Kidney (tissue), 14 donors: ENCODE measurements around the gene ARHGEF7. TPM values are rescaled to one million over a fixed set of nuclear protein-coding genes. Genes with fewer than 3 reads are reported as not detected.

Experiments
- DNase-seq, 5 donors: peaks; one replicate each; pipeline ENCODE4 v3.0.0-alpha.2; 2013 to 2020
- FAIRE-seq: peaks from 2 replicates; lab custom pipeline; 2012; peaks lifted over from hg19 to GRCh38; lab: Jason Lieb, UNC
- H3K27ac ChIP-seq, 2 donors: one replicate each; pipeline ENCODE4 v1.7.0; 2013; ENCODE audit warnings: low read depth in 2 of 2, low read length in 2 of 2, inconsistent platforms in 1 of 2
- H3K27me3 ChIP-seq: one replicate; pipeline ENCODE4 v1.7.1; 2013; ENCODE audit warnings: low read length, inconsistent platforms; ENCODE audit not compliant: control insufficient read depth, insufficient read depth
- H3K36me3 ChIP-seq, 3 donors: one replicate each; pipeline versions ENCODE4 v1.7.0 to v1.7.1; 2013; ENCODE audit warnings: low read length in 3 of 3, control low read depth in 1 of 3, inconsistent platforms in 1 of 3; ENCODE audit not compliant: insufficient read depth in 3 of 3, control insufficient read depth in 2 of 3
- H3K4me1 ChIP-seq, 3 donors: one replicate each; pipeline versions ENCODE4 v1.7.0 to v1.7.1; 2013; ENCODE audit warnings: low read length in 3 of 3, inconsistent platforms in 1 of 3, low read depth in 1 of 3; ENCODE audit not compliant: control insufficient read depth in 2 of 3, insufficient read depth in 2 of 3
- H3K4me3 ChIP-seq, 3 donors: one replicate each; pipeline versions ENCODE4 v1.7.0 to v1.8.1; 2013; ENCODE audit warnings: low read length in 3 of 3, control low read depth in 1 of 3, inconsistent platforms in 1 of 3
- H3K9ac ChIP-seq, 3 donors: one replicate each; pipeline versions ENCODE4 v1.7.0 to v1.7.1; 2013; ENCODE audit warnings: low read length in 3 of 3, control low read depth in 1 of 3, inconsistent platforms in 1 of 3
- H3K9me3 ChIP-seq, 3 donors: one replicate each; pipeline versions ENCODE4 v1.7.0 to v1.7.1; 2013; ENCODE audit warnings: low read length in 3 of 3, control low read depth in 1 of 3, inconsistent platforms in 1 of 3; ENCODE audit not compliant: control insufficient read depth in 2 of 3, insufficient read depth in 1 of 3
- CTCF ChIP-seq: IDR thresholded peaks from 3 replicates; pipeline ENCODE4 v1.5.1; 2012; ENCODE audit warnings: mild to moderate bottlenecking, moderate library complexity, borderline replicate concordance; ENCODE audit not compliant: insufficient read depth; ENCODE audit errors: extremely low read depth
- intact Hi-C: fragments of 100-400 bp; cut with DNase I; formaldehyde crosslinking; loops from one replicate; pipeline ENCODE4 v1.11.1; 2022
- polyA plus RNA-seq: library from polyadenylated mRNA; stranded (reverse); fragments of 350-450 nt; fragmentation: Illumina TruSeq; extraction: RNeasy Lipid Tissue Mini Kit (QIAGEN cat#74804); gene quantifications from one replicate; pipeline ENCODE4 v1.2.3, GENCODE V29; 2014; ENCODE audit warnings: low read depth, low replicate concordance; ENCODE audit not compliant: insufficient read depth
- total RNA-seq: library from RNA; stranded (reverse); fragmentation: NEBNext Ultra II Directional; extraction: Animal tissue kit (Norgen Biotek cat#: 25700); gene quantifications from one replicate; pipeline ENCODE4 v1.2.1, GENCODE V29; 2021
- donor health status: control.
- donor health status: control.
- donor health status: control.
- donor health status: control.
- donor health status: control.
- donor health status: DM: yes; HTN: yes; CAD: no.
- donor health status: Normal renal cell carcinoma (clear cell type).

The ARHGEF7 gene
- total and polyA plus RNA-seq, 2 donors from 2014 or later, result 17.9 to 56.4 TPM

GRCh38 chr13:111280226-111280625 is 165.1 kb downstream of the ARHGEF7 start:
- H3K9ac ChIP-seq, result no peak overlapping the region
- H3K9me3 ChIP-seq, result no peaks in the 10 kb centered on the region
- intact Hi-C loops, result no loop called here
- no peaks in the 10 kb centered on the region for H3K27me3 ChIP-seq
- peaks cover 0 to 4% (median 0%) of the 10 kb centered on the region in 3 donors for H3K4me1 ChIP-seq
- FAIRE-seq (no peak), DNase-seq (no peak)
- H3K36me3 ChIP-seq, result peaks cover 8 to 70% (median 44%) of the 10 kb centered on the region in 3 donors
- no peak overlapping the region for H3K4me3 ChIP-seq
- no peak for TF ChIP-seq CTCF
- no peak overlapping the region for H3K27ac ChIP-seq

GRCh38 chr13:111280681-111281585 is 165.8 kb downstream of the ARHGEF7 start:
- Histone ChIP-seq H3K4me1 (peaks cover 0 to 4% (median 0%) of the 10 kb centered on the region in 3 donors), H3K9ac (no peak overlapping the region), H3K4me3 (no peak overlapping the region), H3K27ac (peak overlapping the region; percentile 2 to 68), H3K9me3 (no peaks in the 10 kb centered on the region), H3K27me3 (no peaks in the 10 kb centered on the region), H3K36me3 (peaks cover 5 to 70% (median 41%) of the 10 kb centered on the region in 3 donors)
- no peak for FAIRE-seq
- no peak for TF ChIP-seq CTCF
- no peak for DNase-seq
- intact Hi-C loops, result no loop called here

GRCh38 chr13:111281751-111282311 is 166.7 kb downstream of the ARHGEF7 start:
- intact Hi-C loops, result no loop called here
- Histone ChIP-seq H3K9ac (no peak overlapping the region), H3K27me3 (no peaks in the 10 kb centered on the region), H3K4me3 (no peak overlapping the region), H3K4me1 (peaks cover 0 to 4% (median 0%) of the 10 kb centered on the region in 3 donors), H3K9me3 (no peaks in the 10 kb centered on the region), H3K27ac (peak overlapping the region; percentile 18 to 68), H3K36me3 (peaks cover 5 to 77% (median 48%) of the 10 kb centered on the region in 3 donors)
- FAIRE-seq, result no peak
- DNase-seq, result peak in 1 of 5 donors; percentile 50
- TF ChIP-seq CTCF, result no peak
